Subcutaneous adipose tissue (tissue), 4 donors: Measurements from ENCODE around the gene MVK. TPM values are rescaled to one million over a fixed set of nuclear protein-coding genes. Genes with fewer than 3 reads are reported as not detected.

Experiments
- total RNA-seq, 4 donors: library from RNA; depleted of rRNA; stranded (reverse); fragments of >200 nt; gene quantifications; one replicate each; pipeline ENCODE4 v1.1.0, GENCODE V29; 2016
- TF ChIP-seq, protein P1 (sequence below): fragments of 450-650 bp; IDR thresholded peaks from one replicate; pipeline ENCODE4 v1.5.1; 2016; ENCODE audit warnings: low read depth, mild to moderate bottlenecking, control low read depth, antibody characterized with exemption, moderate library complexity

MVK gene
- 10 to 100 TPM in 2 of 4 donors, 1 to 10 TPM in 2; 5.4 to 15.1 (median 11.5) TPM for total RNA-seq

DNA sequence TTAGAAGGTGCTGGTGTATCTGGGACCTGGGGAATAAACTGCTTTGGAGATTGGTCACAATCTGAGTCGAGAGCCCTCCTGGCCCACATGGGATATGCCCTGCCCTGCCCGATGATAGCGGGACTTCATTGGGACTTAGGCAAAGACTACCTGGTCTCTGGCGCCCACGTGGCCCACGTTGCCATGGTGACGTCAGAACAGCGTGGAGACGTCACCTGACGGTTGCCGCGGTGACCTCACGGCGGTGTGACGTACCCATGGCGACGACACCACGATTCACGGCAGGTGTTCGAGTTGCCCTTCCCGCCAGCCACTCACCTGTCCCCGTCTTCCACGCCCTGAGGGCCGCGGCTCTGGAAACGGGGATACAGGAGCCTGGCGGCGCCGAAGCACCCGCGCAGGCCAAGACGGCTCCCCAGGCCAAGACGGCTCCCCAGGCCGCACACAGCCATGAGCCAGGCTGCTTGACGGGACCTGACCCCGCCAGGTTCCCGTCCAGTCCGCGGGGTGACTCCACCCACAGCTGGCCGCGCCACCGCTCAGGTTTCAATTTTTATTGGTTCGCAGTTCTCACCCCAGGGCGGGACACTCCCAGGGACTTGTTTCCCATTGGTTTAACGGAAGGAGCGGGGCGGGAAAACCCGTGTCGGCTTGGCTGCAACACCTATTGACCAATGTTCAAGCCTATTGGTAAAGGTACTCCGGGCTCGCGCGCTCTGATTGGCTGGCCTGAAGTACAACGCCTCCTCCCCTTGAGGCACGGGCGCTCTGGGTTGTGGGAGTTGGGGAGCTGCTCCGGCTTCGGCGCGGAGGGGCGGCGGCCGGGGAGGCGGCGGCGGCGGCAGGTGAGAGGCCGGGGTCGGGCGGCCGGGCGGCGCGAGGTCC is at the start of gene MVK, which contains the start of gene MMAB:
TSS of gene MVK (plus strand) at position 766 of the 885 bp plus-strand sequence. CDS start 1,029 bp downstream, outside the sequence.
TSS of gene MMAB (minus strand) at position 476 of the 885 bp plus-strand sequence. CDS start at position 452, 24 bp downstream.
- TF ChIP-seq, protein P1, sequence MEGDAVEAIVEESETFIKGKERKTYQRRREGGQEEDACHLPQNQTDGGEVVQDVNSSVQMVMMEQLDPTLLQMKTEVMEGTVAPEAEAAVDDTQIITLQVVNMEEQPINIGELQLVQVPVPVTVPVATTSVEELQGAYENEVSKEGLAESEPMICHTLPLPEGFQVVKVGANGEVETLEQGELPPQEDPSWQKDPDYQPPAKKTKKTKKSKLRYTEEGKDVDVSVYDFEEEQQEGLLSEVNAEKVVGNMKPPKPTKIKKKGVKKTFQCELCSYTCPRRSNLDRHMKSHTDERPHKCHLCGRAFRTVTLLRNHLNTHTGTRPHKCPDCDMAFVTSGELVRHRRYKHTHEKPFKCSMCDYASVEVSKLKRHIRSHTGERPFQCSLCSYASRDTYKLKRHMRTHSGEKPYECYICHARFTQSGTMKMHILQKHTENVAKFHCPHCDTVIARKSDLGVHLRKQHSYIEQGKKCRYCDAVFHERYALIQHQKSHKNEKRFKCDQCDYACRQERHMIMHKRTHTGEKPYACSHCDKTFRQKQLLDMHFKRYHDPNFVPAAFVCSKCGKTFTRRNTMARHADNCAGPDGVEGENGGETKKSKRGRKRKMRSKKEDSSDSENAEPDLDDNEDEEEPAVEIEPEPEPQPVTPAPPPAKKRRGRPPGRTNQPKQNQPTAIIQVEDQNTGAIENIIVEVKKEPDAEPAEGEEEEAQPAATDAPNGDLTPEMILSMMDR = no peak

DNA sequence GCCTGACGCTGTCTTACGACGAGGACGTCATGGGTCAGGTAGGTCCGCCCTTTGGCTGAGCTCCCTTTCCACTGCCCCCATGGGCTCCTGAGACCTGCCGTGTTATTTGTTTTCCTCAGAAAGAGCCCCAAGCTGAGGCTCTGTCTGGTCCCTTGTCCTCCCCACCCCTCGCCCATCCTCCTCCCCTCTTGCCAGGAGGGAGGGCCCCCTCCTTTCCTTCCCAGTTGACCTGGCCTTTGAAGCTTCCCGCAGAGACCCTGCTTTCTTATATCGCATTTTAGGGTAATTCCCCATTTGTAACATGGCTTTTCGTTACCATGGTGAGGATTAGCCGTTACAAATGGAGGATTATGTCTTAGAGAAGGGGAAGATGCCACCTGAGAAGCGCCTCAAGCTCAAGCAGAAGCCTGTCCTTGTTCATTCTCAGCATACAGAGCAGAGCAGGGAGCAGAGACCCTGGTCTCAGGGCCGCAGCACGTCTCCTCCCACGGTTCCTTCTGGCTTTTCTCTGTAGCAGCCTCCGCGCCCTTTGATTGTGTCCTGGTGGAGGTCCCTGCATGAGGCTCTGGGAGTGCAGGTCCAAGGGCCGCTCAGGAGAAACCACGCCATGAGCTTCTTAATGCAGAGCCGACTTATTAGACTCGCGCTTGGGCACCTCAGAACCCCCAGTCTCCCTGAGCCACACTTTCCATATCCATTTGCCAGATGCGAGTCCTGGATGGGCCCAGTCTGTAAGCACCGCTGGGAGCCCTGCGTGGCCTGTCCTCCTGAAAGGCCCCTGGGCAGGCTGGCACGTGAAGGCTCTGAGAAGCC is 48.9 kb upstream of the MVK start:
- TF ChIP-seq, protein P1 = no peak

DNA sequence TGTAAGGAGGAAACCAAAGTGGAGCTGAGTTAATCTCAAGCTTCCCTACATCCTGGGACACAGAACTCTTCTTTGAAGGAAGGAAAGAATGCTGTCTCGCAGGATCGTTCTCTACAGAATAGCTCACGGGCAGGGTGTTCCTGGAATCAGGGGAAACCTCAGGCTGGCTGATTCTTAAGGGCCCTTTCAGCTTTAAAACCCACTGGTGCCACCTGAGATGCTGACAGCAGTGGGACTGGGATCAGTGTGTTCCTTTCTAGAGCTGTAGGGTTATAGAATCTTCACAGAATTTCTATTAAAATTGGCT is 48.4 kb upstream of the MVK start:
- TF ChIP-seq, protein P1 = no peak

DNA sequence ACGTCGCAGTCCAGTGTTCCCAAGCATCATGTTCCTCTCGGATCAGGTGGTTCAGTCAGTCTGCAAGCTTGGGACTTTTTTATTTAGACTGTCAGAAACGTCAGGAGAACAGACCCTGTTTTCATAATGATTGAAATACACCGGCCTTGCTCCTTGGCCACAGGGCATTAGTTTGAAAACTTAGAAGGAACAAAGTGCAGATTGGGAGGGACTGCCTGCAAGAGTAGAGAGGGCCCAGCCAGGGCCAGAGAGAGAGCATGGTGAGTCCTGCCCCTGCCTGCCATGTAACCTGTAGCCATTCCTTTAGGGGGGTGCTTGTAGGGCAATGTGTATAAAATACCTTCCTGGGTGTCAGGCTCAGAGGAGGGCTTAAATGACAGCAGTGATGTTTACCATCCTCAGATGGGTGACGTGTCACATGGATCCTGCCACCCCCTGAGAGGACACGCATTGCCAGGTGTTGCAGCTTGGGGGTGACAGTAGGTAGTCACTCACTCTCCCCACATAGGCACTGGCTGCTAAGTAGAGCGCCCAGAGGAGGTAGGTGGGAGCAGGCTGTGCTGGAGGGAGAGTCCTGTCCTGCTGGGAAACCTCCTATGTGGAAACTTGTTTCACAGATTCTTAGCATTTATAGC is 46.0 kb upstream of the MVK start:
- TF ChIP-seq, protein P1 = no peak

DNA sequence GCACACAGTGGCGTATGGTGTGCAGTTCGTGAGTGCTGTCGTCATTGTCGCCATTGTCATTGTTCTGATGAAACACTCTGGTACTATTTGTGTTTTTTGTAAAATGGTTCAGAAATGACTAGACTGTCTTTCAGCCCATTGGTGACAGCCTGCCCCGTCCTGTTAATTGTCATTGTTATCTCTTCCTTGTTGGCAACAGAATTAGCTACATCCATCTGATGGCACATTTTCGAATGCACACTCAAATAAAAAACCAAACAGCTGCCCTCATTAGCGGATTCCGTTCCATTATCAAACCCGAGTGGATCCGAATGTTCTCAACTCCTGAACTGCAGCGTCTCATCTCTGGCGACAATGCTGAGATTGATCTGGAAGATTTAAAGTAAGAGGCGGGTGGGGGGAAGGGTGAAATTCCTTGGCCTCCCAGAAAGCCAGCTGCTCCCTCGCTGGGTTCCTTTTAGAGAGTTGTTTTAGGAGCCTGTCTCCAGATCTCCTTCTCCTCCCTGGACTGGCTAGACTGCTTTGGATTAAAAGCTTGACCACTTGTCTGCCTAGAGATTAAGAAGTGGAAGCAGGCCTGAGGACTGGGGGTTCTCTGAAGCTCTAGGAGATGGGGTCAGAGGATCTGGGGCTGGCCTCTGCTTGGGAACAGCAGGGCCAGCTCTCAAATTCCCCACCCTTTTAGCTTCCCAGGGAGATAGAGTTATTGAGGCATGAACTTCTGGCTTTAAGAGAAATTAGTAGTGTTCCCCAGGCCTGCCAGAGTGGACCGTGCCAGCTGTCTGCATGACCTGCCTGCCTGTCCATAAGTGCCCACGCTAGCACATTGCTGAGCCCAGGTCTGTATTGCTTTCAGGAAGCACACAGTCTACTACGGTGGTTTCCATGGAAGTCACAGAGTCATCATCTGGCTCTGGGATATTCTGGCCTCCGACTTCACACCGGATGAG is 43.6 kb upstream of the MVK start:
- TF ChIP-seq, protein P1 = no peak

DNA sequence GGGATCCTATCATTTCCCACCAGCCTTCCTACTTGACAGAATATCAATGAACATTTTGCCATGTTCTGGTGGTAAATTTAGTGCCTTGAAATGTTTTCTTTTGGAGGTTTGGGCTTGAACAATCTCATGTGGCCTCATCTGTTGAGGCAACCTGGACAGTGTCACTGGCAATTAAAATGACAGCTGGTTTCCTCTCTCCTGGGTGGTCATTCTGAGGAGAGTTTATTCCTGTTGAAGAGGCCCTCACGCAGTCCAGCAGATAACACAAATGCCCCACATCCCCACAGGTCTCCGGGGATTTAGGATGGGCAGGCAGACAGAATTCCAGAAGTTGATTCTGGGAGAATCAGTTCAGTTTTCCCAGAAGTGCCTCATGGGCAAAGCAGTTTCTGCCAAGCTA is 42.2 kb upstream of the MVK start:
- TF ChIP-seq, protein P1 = no peak
